ENCODE measurements around the gene CBLN3.

- TF ChIP-seq CTCF (IDR thresholded peaks at IDR 0.05) (no peak), POLR2AphosphoS5 (IDR thresholded peaks at IDR 0.05; ENCODE audit: low read depth, low read length) (no peak), REST (IDR thresholded peaks at IDR 0.05; ENCODE audit: insufficient read depth in 1 of 2, low read depth in 2 of 2, low read length in 1 of 2) (no peak), SIN3A (IDR thresholded peaks at IDR 0.05; ENCODE audit: borderline replicate concordance, insufficient read depth, low read depth, low read length) (no peak), TCF7L2 (IDR thresholded peaks at IDR 0.05; ENCODE audit: low read depth, low read length) (no peak)
Observed at GRCh38 chr14:24409192-24409591, 20.3 kb downstream of the CBLN3 start.

All from Panc1 (cell line).